Measurements from ENCODE around the gene FOXD4L1.
"Not testable (repeated sequence)": the region's sequence is repeated elsewhere in the genome, so short reads cannot be mapped to it uniquely, and the experiment has no call there.

The FOXD4L1 gene

GRCh38 chr2:113498365-113498764 lies at the start of gene FOXD4L1:
Gene FOXD4L1, plus strand, starts transcription at chr2:113498665. Its CDS starts 592 bp downstream, at chr2:113499257.
- DNase-seq, result not testable (repeated sequence)

- DNase-seq, result not testable (repeated sequence)
Observed at GRCh38 chr2:113465770-113466169, 32.7 kb upstream of the FOXD4L1 start.

- DNase-seq, result not testable (repeated sequence)
Observed at GRCh38 chr2:113476688-113477368, 21.6 kb upstream of the FOXD4L1 start.

DNA sequence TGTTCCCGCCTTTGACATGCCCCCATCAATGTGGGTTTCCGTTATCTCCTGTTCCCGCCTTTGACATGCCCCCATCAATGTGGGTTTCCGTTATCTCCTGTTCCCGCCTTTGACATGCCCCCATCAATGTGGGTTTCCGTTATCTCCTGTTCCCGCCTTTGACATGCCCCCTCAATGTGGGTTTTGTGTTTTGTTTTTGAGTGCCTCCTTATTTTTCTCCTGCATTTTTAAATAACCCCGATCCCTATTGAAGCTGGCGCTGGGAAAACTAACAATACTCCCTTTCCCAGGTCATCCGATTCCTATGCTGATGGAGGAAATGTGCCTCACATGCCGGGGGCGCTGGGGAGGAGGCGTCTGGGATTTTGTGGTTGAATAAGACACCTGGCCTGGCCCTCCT lies 1.9 kb upstream of the FOXD4L1 start:
- not testable (repeated sequence) for DNase-seq

- not testable (repeated sequence) for DNase-seq
Observed at GRCh38 chr2:113499019-113499885, 787 bp downstream of the FOXD4L1 start.

GRCh38 chr2:113499886-113500722 lies 1.6 kb downstream of the FOXD4L1 start:
- DNase-seq, result not testable (repeated sequence)

DNA sequence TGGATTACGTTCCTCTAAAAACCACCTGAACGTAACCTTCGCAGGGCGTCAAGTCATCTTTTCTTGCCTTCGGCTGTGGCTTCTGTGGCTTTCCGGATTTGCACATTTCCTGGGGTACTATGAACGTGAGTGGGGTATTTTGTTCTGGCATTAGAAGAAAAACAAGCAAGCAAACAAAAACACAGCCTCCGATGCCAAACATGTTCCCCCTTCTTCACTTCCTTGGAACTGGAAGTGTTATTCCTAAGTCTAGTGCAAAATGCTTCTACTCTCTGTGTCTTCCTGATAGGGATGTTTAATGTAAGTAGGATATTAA lies 2.2 kb downstream of the FOXD4L1 start:
- not testable (repeated sequence) for DNase-seq

DNA sequence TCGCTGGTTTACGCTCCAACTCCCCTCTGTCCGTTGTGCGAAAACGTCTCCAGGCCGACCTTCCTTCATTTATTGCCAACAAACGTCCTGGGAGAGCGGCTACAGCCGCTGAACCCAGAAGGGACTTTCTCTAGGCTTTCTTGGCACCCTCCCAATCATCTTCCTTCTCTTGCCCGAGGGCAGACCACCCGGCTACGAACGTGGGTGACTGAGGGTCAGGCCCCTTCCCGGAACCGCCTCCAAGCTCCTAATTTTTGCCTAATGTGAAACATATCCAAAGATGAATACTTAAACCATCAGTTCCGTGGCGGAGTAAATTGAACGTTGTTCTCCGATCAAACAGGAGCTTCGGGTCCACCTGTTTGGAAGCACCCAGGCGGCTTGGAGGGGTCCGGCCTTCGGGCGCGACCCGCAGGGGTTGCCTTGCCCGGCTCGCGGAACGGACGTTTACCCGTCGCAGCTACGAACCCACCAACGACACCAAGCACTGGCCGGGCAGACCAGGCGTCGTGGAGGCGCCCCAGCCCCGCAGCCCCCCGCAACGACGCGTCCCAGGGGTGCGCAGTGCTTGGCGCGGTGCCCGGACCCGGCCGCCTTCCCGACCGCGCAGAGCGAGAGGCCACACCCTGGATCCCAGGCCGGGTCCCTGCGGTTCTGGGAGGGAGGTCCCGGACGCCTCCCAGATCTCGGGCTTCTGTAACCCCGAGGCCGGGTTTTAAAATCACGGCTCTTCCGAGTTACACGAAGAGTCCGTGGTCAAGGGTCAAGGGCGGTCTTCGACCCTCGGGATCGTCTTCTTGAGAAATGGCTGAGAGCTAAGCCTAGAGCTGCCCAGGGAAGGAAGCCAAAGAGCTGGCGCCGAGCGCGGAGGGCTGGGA lies 4.0 kb downstream of the FOXD4L1 start:
- not testable (repeated sequence) for DNase-seq

GRCh38 chr2:113503094-113504042 lies 4.9 kb downstream of the FOXD4L1 start:
- DNase-seq, result not testable (repeated sequence)

DNA sequence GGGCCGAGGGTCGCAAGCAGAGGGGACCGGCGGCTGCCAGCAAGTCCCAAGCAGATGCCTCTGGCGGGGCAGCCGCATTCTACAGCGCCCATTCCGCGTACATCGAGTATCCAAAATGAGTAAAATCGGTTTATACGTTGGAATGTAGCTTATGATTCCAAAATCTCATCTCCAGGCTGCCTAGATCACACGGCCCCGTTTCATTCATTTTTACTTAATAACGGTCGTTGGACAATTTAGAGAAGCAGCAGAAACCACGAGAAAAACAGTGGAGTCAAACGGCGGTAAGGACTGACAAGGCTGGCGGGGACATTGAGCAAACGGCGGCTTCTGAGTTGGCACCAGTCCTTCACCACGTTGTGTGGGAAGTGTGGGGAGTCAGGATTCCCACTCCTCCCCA lies 5.6 kb downstream of the FOXD4L1 start:
- DNase-seq, result not testable (repeated sequence)

DNA sequence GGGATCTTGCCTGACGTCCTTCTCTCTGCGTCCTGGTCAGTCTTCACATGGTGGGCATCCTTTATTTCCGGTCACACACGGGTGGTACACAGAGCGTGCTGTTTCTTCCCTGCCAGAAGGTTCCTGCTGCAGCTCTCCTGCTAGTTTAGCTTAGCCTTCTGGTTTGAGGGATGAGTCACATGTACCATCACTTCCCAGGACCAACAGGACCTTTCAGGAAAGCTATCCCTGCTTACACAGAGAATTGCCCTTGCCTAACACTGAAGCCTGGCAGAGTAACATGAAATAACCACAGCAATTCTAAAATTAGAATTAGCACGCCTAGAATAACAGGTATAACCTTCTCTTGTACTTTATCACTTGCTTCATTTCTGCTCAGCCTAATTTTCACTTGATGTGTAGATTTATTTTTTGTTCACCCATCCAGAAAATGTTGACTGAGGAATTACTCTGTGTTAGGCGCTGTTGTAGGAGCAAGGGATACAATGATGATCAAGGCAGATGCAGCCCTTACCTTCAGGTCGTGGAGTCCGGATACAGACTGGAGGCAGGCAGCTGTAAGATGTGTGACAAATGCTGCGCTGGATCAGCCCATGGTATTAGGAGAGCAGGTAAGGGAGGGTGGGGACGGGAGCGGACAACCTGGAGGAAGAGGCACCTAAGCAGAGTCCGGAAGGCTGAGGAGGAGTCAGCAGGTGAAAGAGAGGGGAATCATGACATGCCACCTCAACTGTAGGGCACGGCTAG lies 9.1 kb downstream of the FOXD4L1 start:
- DNase-seq, result not testable (repeated sequence)

DNA sequence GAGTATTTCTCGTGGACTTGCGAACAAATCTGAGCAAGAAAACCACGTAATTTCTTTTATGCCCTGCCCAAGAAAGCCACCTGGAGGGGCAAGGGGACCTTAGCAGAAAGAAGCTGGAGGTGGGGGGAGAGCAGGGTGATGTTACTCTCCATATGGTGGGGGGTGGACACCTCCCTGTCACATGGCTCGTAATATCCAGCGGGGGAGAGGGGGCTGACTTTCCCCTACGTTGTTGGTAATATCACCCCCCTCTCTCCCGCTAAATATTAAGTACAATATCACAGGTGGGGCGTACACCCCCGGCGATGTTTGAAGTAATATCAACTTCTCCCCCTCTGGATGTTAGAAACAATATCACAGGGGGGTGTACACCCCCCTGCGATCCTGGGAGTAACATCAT lies 9.7 kb downstream of the FOXD4L1 start:
- not testable (repeated sequence) for DNase-seq

DNA sequence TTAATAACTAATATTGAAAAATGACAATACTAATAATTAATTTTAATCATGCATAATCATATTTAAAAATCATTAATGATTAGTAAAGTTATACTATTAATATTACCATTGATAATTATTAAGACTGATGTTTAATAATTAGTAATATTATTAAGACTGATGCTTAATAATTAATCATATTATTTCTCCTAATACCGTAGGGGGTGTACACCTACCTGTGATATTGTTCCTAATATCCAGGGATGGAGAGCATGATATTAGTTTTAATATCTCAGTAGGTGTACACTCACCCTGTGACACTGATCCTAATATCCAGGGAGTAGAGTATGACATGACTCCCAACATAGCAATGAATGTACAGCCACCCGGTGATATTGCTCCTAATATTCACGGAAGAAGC lies 12.4 kb downstream of the FOXD4L1 start:
- not testable (repeated sequence) for DNase-seq

DNA sequence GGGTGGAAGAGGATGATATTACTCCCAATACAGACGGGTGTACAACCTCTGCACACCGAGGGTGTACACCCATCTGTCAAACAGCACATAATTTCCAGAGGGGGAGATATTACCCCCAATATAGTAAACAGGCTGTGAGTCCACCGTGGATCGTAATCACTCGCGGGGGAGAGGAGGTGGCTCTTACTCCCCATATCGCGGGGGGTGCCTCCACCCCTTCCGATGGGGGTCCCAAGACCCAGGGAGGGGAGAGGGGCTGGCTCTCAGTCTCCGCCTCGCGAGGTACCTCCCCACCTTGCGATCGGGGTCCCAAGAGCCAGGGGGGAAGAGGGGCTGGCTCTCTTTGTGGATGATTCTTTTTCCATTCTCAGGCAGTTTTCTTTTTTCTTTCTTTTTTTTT lies 13.4 kb downstream of the FOXD4L1 start:
- DNase-seq, result not testable (repeated sequence)

- not testable (repeated sequence) for DNase-seq
Observed at GRCh38 chr2:113515457-113515856, 17.0 kb downstream of the FOXD4L1 start.

GRCh38 chr2:113515995-113516394 lies 17.5 kb downstream of the FOXD4L1 start:
- DNase-seq, result not testable (repeated sequence)

GRCh38 chr2:113517025-113517424 lies 18.6 kb downstream of the FOXD4L1 start:
- DNase-seq, result not testable (repeated sequence)

GRCh38 chr2:113520837-113521236 lies 22.4 kb downstream of the FOXD4L1 start:
- not testable (repeated sequence) for DNase-seq

GRCh38 chr2:113521492-113521891 lies 23.0 kb downstream of the FOXD4L1 start:
- not testable (repeated sequence) for DNase-seq

DNA sequence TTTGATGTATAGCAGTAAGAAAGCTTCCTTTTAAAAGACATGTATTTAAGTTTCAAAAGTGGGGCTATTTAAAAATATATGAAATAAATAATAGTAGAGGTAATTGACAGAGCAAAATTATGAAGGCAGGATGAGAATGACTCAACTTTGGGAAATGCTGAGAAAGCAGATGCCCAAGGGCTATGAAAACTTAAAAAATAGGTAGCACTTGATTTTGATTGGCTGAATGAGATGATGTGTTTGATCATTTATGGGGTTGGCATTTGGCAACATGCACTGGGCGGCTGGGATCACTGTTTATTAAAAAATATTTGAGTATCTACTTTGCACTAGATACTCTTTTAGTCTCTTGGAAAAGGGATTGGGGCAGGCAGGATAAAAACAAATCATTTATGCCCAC lies 26.5 kb downstream of the FOXD4L1 start:
- not testable (repeated sequence) for DNase-seq
